OCI-LY1 (cell line): ENCODE data around the gene BPIFB6.

Experiments used
- H2AFZ ChIP-seq: fragments of 200-600 bp; sonication (generic), shearing (Covaris generic); 2 replicates; pipeline ENCODE4 v1.6.0; 2014; ENCODE audit warnings: antibody characterized with exemption, mild to moderate bottlenecking, low read length
- H3F3A ChIP-seq: fragments of 200-600 bp; sonication (generic), shearing (Covaris generic); 2 replicates; pipeline ENCODE4 v1.6.0; 2014; ENCODE audit warnings: mild to moderate bottlenecking, antibody characterized with exemption, low read length, moderate library complexity; ENCODE audit not compliant: insufficient read depth
- H3K27ac ChIP-seq: fragments of 200-600 bp; sonication (generic); 2 replicates; pipeline ENCODE4 v1.5.1; 2014; ENCODE audit warnings: low read length, mixed run types, mild to moderate bottlenecking, low read depth; ENCODE audit not compliant: poor library complexity, severe bottlenecking
- H3K27me3 ChIP-seq: fragments of 200-600 bp; sonication (generic); 2 replicates; pipeline ENCODE4 v1.6.0; 2014; ENCODE audit warnings: antibody characterized with exemption, mild to moderate bottlenecking, low read length, moderate library complexity; ENCODE audit not compliant: insufficient read depth
- H3K36me3 ChIP-seq: fragments of 200-600 bp; sonication (generic); 2 replicates; pipeline ENCODE4 v1.6.1; 2014; ENCODE audit warnings: mild to moderate bottlenecking, antibody characterized with exemption, low read length, moderate library complexity, mixed read lengths; ENCODE audit not compliant: insufficient read depth
- H3K4me1 ChIP-seq: fragments of 200-600 bp; sonication (generic); 2 replicates; pipeline ENCODE4 v1.5.1; 2014; ENCODE audit warnings: mild to moderate bottlenecking, low read length, moderate library complexity; ENCODE audit not compliant: insufficient read depth, severe bottlenecking
- H3K4me2 ChIP-seq: fragments of 200-600 bp; sonication (generic), shearing (Covaris generic); 2 replicates; pipeline ENCODE4 v1.6.1; 2014; ENCODE audit warnings: low read length
- H3K4me3 ChIP-seq: fragments of 200-600 bp; sonication (generic); 2 replicates; pipeline ENCODE4 v1.5.1; 2014; ENCODE audit warnings: low read length, low read depth, mild to moderate bottlenecking, mixed read lengths; ENCODE audit not compliant: poor library complexity, severe bottlenecking
- H3K79me2 ChIP-seq: fragments of 200-600 bp; shearing (Covaris generic); 2 replicates; pipeline ENCODE4 v1.6.1; 2016; ENCODE audit warnings: mixed run types, low read length, mixed read lengths; ENCODE audit not compliant: insufficient read depth
- H3K9ac ChIP-seq: fragments of 200-600 bp; sonication (generic), shearing (Covaris generic); 2 replicates; pipeline ENCODE4 v1.6.1; 2014; ENCODE audit warnings: mild to moderate bottlenecking, low read length, mixed read lengths
- H3K9me2 ChIP-seq: fragments of 200-600 bp; sonication (generic), shearing (Covaris generic); 2 replicates; pipeline ENCODE4 v1.6.1; 2014; ENCODE audit warnings: low read depth, mild to moderate bottlenecking, low read length, mixed read lengths
- H3K9me3 ChIP-seq: fragments of 200-600 bp; shearing (Covaris generic); 2 replicates; pipeline ENCODE4 v1.6.1; 2014; ENCODE audit warnings: low read length, mixed read lengths
- H4K20me1 ChIP-seq: fragments of 200-600 bp; sonication (generic), shearing (Covaris generic); 2 replicates; pipeline ENCODE4 v1.6.0; 2016; ENCODE audit warnings: mild to moderate bottlenecking, low read length; ENCODE audit not compliant: insufficient read depth
- EZH2 ChIP-seq: fragments of 200-600 bp; sonication (generic), shearing (Covaris generic); IDR thresholded peaks from 2 replicates; pipeline ENCODE4 v1.8.0; 2017; ENCODE audit warnings: borderline replicate concordance, mixed run types, mild to moderate bottlenecking, antibody characterized with exemption, low read length, moderate library complexity, mixed read lengths
- TF ChIP-seq, protein P1 (sequence below): fragments of 200-600 bp; sonication (generic), shearing (Covaris generic); IDR thresholded peaks from 2 replicates; pipeline ENCODE4 v1.5.1; 2017; ENCODE audit warnings: mild to moderate bottlenecking, antibody characterized with exemption, low read length, moderate library complexity, mixed read lengths

The BPIFB6 gene

DNA sequence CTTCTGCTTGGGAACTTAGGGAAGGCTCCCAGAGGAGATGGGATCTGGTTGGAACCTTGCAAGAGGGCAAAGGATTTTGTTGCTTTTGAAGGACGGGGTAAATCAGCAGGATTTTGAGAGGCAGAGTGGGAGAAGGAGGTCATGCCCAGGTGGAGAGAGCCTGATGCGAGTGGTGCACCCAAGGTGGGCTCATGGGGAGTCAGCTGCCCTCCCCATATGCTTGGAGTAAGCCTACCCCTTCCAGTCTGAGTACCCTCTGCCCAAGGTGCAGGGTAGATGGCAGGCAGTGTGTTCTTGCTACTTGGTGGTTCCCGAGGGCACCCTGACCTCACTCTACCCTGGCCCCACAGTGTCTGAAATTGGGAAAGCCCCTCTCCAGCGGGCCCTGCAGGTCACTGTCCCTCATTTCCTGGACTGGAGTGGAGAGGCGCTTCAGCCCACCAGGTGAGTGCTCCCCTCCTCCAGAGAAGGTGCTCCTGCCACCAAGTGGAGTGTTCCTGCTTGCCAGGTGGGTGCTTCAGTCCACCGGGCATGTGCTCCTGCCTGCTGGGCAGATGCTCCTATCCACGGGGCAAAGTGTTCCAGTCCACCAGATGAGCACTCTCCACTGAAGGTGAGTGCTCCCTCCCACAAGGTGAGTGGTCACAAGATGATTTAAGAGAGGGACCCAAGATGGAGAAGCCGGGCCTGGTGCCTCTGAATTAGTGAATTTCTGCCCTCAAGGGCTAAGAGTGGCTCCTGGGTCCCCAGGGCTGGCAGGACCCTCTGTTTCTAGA, 20.6 kb upstream of the BPIFB6 start:
- TF ChIP-seq, protein P1, sequence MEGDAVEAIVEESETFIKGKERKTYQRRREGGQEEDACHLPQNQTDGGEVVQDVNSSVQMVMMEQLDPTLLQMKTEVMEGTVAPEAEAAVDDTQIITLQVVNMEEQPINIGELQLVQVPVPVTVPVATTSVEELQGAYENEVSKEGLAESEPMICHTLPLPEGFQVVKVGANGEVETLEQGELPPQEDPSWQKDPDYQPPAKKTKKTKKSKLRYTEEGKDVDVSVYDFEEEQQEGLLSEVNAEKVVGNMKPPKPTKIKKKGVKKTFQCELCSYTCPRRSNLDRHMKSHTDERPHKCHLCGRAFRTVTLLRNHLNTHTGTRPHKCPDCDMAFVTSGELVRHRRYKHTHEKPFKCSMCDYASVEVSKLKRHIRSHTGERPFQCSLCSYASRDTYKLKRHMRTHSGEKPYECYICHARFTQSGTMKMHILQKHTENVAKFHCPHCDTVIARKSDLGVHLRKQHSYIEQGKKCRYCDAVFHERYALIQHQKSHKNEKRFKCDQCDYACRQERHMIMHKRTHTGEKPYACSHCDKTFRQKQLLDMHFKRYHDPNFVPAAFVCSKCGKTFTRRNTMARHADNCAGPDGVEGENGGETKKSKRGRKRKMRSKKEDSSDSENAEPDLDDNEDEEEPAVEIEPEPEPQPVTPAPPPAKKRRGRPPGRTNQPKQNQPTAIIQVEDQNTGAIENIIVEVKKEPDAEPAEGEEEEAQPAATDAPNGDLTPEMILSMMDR = no peak
- no peak for TF ChIP-seq EZH2
- Histone ChIP-seq H3F3A (no peaks in the 10 kb centered on the region), H3K9me2 (no peaks in the 10 kb centered on the region), H3K27me3 (peaks cover 3% of the 10 kb centered on the region; the same call in 1 of the 2 replicates), H3K4me1 (no peaks in the 10 kb centered on the region), H3K27ac (no peak overlapping the region), H3K9ac (no peak overlapping the region), H3K79me2 (no peaks in the 10 kb centered on the region), H4K20me1 (no peaks in the 10 kb centered on the region), H3K9me3 (no peaks in the 10 kb centered on the region), H3K4me2 (no peak overlapping the region), H3K36me3 (no peaks in the 10 kb centered on the region), H3K4me3 (no peak overlapping the region), H2AFZ (no peak overlapping the region)

DNA sequence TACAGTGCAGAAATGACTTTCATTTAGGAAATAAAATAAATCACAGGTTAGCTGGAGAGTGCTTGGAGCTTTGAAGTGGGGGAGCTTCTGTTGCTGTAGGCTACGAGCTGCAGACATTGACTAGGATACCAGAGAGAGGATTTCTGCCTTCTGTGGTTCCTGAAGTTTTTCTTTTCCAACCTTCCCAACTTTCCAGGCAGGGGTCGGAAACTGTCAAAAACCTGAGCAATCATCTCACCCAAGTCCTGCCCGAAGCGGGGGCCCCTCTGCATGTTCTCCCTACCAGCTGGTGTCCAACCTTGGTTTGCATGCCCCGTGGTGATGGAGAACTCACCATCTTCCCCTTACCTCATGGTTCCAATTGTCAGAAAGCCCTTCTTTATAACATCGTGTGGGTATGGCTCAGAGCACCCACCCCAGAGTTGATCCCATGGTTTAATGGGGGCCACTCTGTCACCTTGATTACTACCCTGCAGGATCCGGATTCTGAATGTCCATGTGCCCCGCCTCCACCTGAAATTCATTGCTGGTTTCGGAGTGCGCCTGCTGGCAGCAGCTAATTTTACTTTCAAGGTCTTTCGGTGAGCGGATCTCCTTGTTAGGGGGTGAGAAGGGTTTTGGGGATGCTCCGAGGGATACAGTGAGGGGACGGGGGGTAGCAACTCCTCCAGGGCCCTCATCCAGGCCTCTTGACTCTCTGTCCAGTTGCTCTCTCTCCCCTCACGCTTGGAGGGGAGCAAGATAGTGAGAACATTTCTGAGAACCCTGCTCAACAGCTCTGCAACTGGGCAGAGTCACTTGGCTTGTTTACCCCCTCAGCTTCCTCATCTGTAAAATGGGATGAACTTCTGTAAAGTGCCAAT, 18.9 kb upstream of the BPIFB6 start:
- TF ChIP-seq EZH2 = no peak
- TF ChIP-seq, protein P1 = no peak
- Histone ChIP-seq H3K9me3 (no peaks in the 10 kb centered on the region), H2AFZ (no peak overlapping the region), H3K79me2 (no peaks in the 10 kb centered on the region), H3K9me2 (no peaks in the 10 kb centered on the region), H3K4me3 (no peak overlapping the region), H3K9ac (no peak overlapping the region), H3K27ac (no peak overlapping the region), H3K27me3 (peaks cover 3% of the 10 kb centered on the region; the same call in 1 of the 2 replicates), H3F3A (no peaks in the 10 kb centered on the region), H3K4me1 (no peaks in the 10 kb centered on the region), H3K4me2 (no peak overlapping the region), H3K36me3 (no peaks in the 10 kb centered on the region), H4K20me1 (no peaks in the 10 kb centered on the region)

DNA sequence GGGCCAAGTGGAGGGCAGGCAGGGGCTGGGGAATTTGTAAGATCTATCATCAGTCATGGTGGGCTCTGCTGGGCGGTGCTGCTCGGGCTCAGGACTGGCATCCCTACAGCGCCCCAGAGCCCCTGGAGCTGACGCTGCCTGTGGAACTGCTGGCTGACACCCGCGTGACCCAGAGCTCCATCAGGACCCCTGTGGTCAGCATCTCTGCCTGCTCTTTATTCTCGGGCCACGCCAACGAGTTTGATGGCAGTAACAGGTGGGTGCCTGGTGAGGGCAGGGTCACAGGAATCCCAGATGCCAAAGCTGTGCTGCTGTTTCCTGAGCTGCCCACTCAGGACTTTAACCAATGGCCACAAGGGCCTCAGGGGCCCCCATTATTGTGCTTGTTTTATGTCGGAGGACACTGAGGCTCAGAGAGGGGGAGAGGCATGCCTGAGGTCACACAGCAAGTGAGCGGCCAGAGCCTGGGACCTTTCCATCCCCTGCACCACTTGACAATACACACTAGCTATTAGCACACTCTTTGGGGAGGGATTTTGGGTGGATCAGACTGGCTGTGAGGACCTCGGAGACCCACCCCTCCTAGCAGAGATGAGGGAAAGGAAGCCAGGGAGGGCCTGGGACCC, 17.6 kb upstream of the BPIFB6 start:
- Histone ChIP-seq H3K4me3 (no peak overlapping the region), H4K20me1 (no peaks in the 10 kb centered on the region), H3K27ac (no peak overlapping the region), H3K27me3 (peaks cover 3% of the 10 kb centered on the region; the same call in 1 of the 2 replicates), H3K79me2 (no peaks in the 10 kb centered on the region), H3K9ac (no peak overlapping the region), H3K9me2 (no peaks in the 10 kb centered on the region), H3K4me1 (no peaks in the 10 kb centered on the region), H3F3A (no peaks in the 10 kb centered on the region), H3K36me3 (no peaks in the 10 kb centered on the region), H3K9me3 (no peaks in the 10 kb centered on the region), H3K4me2 (no peak overlapping the region), H2AFZ (no peak overlapping the region)
- TF ChIP-seq EZH2 = no peak
- TF ChIP-seq, protein P1 = no peak
